GM19468 (cell line): ENCODE results near the gene LIMD2.

Experiments
- ATAC-seq: cut with Tn5 transposase; IDR thresholded peaks from one replicate; pipeline ENCODE4 v1.9.1; 2021; ENCODE audit warnings: mild to moderate bottlenecking, moderate library complexity, moderate number of reproducible peaks; ENCODE audit not compliant: unreplicated experiment; ENCODE audit errors: extremely low read depth

The LIMD2 gene

DNA sequence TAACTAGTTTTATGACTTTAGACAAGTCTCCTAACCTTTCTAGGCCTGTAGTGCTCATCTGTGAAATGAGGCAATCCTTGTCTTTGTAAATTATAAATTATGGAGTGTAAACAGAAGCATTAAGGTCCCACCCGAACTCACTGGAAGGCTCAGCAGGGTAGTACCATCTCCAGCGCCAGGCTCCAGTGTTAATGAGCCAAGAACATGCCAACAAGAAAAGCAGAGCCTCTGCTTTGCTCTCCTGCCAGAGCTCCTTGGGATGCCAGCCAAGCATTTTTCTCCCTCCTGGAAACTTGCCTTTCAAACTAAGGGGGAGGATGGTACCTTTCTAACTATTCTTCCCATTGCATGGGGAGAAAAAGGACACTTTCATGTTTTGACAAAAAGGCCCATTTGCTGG is 14.9 kb downstream of the LIMD2 start:
- ATAC-seq: no peak

DNA sequence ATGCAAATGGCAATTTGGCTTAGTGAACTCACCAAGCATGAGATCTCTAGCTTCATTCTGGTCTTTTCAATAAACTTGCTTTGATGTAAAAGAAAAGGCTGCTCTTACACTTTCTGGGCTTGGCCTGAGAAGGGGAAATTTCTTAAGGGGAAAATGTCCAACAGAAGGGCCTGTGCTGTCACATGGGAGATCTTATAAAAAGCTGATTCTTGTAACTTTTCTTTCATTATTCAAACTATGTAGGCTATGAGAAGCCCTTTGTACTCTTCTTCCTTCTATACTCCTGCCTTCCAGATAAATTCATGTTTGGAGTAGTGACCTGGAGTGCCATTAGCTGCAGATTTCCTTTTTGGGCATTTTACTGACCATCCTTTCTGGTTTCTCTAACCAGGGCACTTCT is 16.9 kb downstream of the LIMD2 start:
- ATAC-seq: no peak

DNA sequence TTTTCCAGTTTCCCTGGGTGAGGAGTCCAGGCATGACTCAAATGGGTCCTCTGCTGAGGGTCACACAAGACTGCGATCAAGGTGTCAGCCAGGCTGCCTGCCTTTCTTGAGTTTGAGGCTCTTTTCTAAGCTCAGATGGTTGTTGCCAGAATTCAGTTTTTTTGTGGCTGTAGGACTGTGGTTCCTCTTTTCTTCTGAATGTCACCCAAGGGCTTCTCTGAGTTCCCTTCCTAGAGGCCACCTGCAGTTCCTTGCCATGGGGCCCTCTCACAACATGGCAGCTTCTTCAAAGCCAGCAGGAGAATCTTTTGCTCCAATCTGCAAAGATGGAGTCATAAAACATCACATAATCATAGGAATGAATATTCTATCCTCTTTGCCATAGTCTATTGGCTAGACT is 17.5 kb downstream of the LIMD2 start:
- ATAC-seq: no peak

DNA sequence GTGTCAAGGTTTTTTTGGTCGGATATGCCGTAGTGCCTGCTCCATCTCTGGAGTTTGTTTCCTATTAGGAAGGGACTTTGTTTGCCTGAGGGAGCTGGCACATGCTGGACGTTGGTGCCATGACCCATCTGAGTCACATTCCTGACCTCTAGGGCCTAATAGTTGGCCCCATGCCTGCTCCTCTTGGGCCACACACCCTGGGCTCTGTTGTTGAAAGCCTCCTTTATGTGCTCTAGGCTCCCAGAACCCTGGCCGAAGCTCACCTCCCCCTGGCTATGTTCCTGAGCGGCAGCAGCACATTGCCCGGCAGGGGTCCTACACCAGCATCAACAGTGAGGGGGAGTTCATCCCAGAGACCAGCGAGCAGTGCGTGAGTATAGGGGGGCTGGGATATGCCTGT is 18.4 kb downstream of the LIMD2 start:
- ATAC-seq: no peak

DNA sequence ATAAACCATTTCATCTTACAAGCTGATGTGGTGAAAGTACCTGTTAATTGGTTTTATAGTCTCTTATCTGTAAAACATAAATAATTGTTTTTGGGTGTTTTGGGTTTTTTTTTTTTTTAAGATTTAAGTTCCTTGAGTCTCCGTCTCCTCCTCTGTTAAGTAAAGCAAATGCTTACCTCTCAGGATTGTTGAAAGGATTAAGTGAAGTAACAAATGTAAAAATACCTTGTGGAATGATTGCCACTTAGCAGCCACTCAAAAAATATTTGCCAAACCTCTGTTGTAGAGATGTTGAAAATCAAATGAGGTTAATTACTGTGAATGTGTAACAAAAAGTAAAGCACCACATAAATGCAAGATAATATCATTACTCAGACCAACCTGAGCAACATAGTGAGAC is 19.2 kb downstream of the LIMD2 start:
- no peak for ATAC-seq

DNA sequence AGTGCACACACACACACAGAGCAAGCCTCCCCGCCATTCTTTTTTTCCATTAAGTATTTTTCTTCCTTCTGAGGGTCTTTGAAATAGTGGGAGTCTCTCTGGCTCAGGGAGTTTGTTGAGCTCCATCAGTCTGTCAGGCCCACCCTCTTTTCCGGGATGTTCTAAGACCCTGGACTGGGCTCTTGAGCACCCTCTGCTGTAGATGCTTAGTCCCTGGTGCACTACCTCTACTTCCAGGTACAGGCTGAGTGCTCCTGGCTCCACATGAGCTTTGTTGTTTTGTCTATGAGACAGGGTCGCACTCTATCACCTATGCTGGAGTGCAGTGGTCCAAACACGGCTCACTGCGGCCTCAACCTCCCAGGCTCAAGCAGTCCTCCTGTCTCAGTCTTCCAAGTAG is 20.7 kb downstream of the LIMD2 start:
- no peak for ATAC-seq

DNA sequence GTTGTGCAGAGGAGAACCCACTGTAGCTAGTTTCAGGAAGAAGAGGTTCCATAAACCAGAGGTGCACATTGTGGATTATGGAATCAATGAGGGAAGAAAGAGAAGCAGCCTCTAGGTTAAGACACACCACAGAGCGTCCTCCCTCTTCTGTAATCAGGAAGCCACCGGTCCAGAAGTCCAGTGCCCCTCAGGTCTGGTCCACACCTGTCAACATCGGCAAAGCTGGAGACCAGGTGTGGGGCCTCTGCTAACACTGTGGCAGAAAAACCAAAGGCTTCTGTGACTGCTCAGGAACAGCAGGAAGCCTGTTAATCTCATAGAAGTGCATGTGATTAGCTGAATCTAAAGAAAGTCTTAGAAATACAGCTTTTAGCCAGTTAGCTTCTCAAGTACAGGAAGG is 23.3 kb downstream of the LIMD2 start:
- no peak for ATAC-seq

DNA sequence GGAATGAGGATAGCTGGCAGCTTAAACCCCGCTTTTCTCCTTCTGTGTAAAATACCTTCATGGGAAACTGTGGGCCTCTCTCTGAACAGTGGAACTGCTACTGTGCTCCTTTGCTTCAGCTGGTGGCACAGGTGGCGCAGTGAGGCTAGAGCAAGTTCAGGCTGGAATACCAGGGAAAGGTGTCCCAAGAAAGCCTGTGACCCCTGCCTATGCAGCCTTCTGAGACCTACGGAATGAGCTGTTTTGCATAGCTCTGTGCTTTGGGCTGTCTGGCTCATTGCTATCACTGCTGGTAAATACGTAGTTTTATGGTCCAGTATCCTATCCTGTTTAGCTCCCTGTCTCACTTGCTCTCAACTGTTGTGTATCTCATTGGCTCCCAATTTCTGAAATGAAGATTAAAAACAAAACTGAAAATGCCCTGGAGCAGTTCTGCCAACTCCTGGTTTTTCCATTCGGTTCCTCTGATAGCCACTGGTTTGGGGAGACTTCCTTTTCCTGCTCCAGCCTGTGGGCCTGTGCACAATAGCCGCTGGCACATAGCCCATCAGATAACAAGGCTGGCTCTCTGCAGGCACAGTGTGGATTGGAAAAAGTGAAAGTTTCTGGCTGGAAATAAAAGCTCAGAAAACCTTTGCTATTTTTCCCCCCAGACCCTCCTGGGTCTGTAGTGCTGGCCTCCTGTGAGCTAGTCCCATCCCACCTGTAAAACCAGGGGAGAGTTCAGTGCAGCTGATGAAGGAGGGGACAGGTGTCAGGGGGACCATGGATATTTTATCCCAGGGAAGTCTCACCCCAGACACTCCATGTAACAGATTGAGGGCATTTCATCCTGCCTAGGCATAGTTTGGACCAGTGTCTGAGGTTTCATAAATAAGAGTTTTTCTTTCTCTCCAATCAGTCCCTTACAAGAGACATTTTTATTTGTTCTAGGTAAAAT is 24.0 kb downstream of the LIMD2 start:
- ATAC-seq: no peak

DNA sequence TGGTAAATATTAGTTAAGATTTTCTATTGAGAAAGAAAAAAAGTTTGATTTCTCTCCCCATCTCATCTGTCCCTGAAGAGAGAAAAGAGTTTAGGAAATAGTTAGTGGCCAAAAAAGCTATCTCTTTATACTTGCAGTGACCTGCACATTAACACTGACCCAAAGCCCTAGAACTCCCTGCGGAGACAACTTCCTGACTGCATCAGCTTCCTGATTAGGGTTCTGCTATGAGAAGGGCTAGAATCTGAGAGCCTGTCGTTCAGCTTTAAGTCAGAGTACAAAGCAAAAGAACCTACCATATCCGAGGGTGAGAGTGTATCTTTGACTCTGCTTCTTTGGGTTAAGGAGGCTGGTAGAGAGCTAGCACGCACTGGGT is 24.7 kb downstream of the LIMD2 start:
- no peak for ATAC-seq

DNA sequence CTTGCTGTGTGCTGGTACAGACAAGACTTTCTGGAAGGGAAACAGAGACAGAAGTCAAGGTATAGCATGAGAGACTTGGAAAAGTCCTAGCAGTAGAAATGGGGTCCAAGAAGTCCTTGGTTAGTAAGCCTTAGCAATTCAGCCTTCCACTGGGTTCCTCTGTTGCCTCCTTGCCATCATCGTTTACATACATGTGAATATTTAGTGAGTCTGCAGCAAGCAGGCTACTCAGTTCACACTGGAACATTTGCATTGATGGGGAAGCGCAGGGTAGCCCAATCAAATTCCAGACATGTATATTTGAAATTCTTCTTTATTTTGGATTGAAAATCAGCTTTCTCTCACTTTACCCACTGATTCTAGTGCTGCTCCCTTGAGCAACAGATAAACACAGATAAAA is 27.1 kb downstream of the LIMD2 start:
- ATAC-seq: no peak

DNA sequence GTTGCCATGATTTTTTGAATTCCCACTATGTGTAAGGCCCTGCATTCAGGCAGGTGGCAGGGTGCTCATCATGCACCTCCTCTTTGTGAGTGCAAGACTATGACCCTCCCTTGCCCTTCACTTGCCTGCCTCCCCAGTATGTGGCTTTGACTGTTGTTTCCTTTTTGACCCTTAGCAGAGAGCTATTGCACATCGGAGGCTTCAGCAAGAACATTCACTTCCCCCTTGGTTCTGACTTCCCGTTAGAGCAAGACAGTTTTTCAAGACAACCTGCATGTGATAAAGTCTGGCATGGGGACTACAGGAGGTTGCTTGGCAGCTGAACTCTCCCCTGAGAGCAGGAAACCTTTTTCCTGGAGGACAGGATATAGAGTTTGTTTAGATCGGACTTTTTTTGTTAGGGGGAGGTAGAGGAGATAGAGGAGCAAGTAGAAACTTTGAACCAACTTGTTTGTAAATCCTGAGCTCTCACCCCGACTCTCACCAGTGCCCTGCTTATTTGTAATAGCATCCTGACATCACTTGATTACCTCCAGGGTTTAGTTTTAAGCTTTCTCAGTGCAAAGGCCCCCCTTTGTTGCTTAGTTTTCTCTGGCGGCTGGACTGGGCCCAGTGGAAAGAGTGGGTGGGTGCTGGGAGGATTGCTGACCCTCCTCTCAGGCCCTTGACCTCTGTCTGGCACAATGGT is 34.3 kb downstream of the LIMD2 start:
- peak; percentile 32 for ATAC-seq

DNA sequence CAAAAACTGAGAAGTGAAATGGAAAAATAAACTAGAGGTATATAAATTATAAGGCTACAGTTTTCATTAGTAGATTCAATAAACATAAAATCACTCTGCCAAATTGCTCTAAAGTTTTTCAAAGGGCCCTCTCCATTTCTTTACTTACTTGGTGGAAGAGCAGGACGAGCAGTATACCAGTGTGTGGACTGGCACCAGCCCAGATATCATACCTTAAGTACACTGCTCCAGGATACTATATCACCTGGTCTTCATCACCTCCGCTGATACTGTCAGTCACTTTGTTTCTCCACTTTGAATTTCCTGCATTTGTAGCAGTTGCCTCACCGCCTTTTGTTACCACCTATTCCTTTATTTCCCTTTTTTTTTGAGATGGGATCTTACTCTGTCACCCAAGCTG is 40.1 kb downstream of the LIMD2 start:
- ATAC-seq: no peak

DNA sequence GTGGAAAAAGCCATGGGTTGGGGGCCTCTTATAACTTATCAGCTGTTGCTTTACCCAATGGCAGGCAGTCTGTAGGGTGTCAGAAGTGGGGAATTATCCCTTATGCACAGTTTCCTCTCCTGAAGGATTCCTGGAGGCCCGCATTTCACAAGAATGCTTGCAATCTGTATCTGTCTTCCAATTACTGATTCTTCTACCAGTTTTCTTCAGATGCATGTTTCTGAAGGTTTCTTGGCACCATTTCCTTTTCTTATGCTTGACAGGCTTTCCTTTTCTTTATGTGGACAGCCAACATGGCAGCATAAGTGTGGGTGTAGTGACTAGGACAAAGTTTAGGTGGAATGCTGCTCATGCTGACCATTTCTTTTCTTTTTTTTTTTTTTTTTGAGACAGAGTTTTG is 41.6 kb downstream of the LIMD2 start:
- ATAC-seq: no peak

DNA sequence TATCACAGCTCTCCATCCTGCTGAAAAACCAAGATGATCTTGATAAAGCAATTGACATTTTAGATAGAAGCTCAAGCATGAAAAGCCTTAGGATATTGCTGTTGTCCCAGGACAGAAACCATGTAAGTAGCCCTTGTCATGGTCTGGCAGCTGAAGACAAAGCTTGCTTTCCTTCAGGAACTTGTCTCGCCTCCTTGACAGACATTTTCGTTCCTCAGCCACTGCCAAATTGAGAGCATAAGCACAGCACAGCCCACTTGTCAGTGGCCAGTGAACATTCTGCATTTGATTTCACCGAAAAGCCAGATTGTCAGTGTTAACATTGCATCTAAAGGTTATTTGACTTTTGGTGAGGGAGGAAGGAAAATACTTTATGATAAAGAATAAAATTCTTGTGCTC is 42.1 kb downstream of the LIMD2 start:
- no peak for ATAC-seq

DNA sequence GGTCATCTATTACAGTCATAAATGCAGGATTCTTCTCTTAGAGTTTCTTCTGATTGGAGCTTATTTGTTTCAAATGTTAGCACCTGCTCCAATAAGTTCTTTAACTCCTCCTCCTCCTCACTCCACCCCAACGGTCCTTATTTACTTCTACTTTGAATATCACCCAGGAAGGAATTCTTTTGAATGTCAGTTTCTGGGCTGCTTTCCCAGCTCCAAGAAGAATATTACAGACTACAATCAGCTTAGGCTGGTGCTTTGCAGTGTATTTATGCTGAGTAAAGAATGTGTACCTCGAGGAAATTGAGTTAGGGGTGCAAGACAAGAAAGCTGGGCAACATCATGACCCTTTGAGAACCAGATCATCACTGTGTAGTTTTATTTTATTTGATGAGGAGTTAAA is 46.9 kb downstream of the LIMD2 start:
- ATAC-seq: no peak

DNA sequence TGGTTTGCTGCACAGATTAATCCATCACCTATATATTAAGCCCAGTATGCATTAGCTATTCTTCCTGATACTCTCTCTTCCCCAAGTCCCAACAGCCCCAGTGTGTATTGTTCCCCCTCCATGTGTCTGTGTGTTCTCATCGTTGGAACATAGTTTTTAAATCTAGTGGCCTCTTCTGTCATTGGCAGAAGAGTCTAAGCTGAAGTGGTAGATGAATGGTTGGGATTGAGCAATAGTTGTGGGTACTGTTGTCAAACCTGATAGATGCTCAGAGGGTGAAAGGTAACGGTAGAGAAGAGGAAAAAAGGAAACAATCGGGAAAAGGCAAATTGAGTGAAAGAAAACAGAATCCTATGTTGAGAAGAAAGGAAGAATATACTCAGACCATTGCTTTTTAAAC is 47.8 kb downstream of the LIMD2 start:
- ATAC-seq: no peak

DNA sequence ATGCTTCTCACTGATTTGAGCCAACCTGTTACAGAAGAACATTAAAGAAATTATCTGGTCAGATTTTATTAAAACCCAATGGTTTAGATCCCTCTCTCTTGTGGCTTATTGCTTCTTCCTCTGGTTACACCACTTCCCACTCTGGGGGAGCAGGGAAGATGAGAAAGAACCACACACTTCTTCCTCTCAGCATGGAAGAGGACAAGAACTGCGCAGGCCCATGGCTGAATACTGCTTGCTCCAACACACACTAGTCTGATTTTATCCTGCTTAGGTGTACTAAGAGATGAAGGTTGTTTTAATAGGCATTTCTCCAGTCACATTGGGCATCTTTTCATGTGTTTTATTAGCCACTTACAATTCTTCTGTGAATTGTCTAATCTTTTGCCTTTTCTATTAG is 50.1 kb downstream of the LIMD2 start:
- ATAC-seq: no peak

DNA sequence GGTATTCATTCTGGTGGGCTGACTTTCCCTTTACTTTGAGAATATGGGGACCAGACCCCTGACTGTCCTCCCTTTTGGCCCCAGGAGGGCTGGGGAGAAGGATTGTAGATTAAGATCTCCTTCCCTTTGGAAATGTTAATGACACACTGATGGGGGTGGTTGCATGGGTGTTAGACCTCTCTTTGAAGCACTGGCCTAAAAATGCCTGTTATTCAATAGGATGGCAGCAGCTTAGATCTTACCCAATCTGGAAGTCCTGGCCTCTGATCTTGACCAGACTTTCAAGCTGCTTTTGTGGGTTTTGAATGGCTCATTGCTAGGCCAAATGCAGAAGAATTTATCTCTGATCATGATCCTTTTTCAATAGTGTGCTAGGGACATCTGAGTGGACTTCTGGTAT is 52.0 kb downstream of the LIMD2 start:
- no peak for ATAC-seq

DNA sequence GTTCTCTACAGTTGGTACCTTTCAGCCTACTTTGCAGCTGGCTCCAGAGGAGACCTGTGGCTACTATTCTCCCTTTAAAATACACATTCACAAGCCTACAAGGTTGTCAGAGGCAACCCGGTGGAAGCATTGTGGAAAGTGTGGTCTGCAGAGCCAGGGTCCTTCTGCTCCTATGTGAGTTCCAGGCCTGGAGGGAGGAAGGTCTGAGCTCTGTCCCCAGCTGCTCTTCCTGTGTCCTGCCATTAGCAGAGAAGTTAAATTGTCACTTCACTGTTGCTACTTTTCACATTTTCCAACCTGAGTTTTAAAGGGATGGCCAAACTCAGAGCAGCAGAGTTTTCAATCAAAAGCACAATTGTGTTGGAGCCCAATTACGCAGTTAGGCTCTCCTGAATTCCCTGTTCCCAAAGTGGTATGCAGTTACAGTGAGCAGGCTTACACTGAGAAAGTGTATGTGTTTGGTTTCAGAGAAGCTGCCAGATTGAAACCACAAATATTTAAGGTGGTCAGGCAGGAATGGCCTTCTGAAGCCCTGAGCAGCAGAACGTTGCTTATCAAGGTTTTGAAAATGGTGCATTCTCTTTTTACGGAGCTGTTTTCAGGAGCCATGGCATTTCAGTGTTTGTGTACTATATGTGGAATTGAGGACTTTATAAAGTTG is 52.7 kb downstream of the LIMD2 start:
- no peak for ATAC-seq

DNA sequence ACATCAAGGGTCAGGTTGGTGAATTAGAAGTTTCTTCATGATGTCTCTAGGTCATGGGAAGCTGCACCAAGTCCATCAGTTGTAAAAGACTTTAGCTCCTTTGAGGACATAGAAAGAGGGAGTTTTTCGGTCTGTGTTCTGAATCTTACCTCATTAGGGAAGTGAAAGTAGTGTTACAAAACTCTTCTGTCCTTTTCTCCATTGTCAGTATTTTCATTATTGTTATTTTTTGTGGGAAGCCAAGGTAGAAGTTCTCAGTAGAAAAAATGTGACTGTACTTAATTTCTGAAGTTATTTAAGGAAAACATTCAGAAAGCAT is 53.5 kb downstream of the LIMD2 start:
- ATAC-seq: peak; percentile 76
